Measurements from ENCODE around the gene OSM.

DNA sequence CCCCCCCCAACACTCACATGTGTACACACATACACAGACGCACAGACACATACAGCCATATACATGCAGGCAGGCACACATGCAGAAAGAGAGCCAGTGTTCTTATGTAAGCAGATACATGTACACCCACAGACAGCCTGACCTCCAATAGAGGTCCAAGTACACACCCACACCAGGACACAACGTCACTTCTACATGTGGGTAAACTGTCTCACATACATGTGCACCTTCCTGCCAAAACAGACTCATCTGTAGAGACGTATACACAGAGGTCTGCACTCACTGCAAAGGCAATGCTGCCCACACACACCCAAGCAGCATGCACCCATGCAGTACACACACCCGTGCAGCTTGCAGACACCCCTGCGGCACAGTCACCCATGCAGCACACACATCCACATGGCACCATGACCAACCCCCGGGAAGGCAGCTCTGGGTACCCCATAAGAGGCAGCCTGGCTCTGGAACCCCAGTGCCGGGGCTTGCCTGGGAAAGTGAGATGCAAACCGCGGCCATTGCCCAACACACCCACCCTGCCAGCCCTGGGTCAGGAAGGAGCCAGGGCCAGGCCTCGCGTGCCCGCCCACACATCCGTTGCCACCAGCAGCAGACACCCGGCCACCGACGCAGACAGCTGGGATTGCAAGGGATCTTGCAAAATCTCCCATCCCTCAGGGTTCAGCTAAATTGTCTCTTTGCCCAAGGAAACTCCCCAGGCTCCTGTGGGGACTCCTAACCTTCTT is 12.6 kb upstream of the OSM start:
- TF ChIP-seq, protein P1, sequence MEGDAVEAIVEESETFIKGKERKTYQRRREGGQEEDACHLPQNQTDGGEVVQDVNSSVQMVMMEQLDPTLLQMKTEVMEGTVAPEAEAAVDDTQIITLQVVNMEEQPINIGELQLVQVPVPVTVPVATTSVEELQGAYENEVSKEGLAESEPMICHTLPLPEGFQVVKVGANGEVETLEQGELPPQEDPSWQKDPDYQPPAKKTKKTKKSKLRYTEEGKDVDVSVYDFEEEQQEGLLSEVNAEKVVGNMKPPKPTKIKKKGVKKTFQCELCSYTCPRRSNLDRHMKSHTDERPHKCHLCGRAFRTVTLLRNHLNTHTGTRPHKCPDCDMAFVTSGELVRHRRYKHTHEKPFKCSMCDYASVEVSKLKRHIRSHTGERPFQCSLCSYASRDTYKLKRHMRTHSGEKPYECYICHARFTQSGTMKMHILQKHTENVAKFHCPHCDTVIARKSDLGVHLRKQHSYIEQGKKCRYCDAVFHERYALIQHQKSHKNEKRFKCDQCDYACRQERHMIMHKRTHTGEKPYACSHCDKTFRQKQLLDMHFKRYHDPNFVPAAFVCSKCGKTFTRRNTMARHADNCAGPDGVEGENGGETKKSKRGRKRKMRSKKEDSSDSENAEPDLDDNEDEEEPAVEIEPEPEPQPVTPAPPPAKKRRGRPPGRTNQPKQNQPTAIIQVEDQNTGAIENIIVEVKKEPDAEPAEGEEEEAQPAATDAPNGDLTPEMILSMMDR (tag by site-specific recombination; IDR thresholded peaks at IDR 0.05) = no peak
- no peak for TF ChIP-seq ZNF239 (tag by site-specific recombination; IDR thresholded peaks at IDR 0.05)
- TF ChIP-seq ZNF324 (tag by site-specific recombination; IDR thresholded peaks at IDR 0.05) = no peak
- TF ChIP-seq KLF1 (tag by site-specific recombination; IDR thresholded peaks at IDR 0.05) = no peak
- no peak for TF ChIP-seq ZBTB21 (tag by site-specific recombination; IDR thresholded peaks at IDR 0.05)
